A172 (cell line): ENCODE results near the gene GFOD1. TPM values are rescaled to one million over a fixed set of nuclear protein-coding genes. Genes with fewer than 3 reads are reported as not detected.
"Not testable (repeated sequence)": the region's sequence is repeated elsewhere in the genome, so short reads cannot be mapped to it uniquely, and the experiment has no call there.

Source experiments
- DNase-seq: peaks from one replicate; pipeline ENCODE4 v3.0.0-alpha.2; 2015; ENCODE audit warnings: low spot score
- total RNA-seq: library from RNA; depleted of rRNA; stranded (reverse); fragments of >200 nt; shearing (Covaris generic); gene quantifications from 2 replicates; pipeline ENCODE4 v1.2.3, GENCODE V29; 2014

GFOD1 gene
- total RNA-seq, 1 experiment from 2014 or later, result 3.3 TPM

DNA sequence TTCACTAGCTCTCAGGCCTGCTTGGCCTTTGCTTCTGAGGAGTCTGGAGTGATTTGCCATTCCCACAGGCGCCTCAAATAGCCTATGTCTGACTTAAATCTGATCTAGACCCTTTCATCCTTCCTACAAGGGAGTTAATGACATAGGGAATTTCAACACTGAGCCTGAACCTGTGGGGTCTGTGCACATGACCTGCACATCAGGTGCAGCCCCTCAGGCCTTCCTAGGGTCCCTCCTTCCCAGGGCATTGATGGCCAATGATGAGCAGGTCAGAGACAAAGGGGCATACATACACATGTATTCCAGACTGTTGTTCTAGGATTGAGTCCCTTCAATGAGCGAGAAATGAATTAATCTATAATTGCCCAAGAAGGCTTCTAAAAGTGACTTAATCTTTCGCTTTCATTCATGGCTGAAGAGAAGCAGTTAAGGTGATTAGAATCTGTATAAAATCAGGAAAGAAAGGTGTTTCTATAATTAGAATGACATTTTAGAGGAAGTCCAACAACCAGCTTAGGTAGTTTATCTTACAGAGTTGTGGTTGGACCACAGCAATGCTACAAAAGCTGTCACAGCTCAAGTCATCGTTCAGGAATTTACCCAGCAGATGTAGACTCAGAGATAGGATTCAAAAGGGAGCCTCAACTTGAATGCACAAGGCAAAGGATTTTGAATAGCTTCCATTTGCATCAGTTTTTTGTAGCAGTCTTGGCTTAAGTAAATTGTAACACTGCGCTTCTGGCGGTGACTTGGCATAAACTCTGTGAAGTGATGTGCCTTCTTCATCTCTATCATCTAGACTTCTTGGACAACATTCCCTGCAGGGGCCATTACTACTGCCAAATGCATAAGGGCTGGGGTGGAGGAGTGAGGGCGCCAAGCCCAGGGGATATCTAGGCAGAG lies 132.1 kb downstream of the GFOD1 start:
- peak; percentile 96 for DNase-seq

DNA sequence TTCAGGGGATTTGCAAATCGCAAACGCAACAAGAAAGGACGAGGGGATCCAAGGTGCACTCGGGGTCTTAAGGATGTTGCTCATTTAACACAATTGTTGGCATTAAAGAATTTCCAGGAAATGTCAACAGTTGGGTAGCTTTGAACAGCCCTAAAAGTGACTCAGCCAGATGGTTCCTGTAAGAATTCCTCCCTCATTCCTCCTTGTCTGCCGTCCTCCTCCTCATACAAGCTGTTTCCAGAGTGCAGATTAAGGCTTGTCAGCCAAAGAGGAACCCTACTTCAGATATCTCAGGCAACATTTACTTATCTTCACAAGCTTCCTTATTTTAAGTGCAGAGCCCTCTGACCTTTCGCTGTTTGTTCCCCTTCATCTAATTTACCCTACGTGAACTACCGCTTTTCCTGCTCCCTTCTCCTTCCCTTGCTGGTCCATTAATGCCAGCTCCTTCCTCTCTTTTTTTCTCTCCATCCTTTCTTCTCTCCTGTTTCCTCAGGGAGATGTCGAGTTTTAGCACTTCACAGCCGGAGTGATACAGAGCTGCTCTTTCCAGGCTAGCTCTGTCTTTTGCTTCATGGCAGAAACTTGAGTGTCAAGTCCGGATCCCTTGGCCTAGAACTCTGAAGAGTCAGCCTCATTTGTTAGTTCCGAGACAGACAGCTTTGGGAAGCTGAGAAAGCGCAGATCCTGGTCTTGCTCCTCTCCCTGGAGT lies 132.9 kb downstream of the GFOD1 start:
- peak; percentile 74 for DNase-seq

DNA sequence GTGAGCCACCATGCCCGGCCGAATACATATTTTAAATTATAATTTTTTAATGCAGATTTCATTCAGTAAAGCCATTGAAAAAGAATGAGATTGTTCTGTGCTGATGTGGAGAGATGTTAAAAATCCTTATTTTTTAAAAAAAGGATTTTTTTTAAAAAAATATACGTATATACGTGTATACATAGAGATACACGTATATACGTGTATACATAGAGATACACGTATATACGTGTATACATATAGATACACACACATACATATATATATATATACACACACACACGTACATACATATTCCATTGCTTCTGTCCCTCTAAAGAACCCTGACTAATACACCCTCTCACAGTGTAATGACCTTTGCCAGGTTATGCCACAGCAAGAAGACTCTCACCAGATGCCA lies 135.2 kb downstream of the GFOD1 start:
- no peak for DNase-seq

DNA sequence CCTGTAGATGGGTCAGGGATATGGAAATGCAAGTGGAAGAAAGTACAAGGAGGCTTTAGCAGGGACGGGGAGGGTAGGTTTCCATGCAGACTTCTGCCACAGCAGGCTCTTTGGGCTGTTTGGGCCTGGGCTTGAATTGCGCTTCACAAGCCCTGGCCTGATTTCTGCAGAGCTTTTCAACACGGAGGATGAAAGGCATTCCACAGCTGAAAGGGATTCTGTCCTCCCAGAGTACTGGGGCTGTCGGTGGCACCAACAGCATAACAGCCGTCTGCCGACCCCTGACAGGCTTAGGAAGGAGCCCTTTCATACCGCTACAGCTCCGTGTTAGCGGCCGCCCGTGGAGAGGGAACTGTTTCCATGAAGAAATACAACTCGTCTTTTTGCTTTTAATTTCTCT lies 136.1 kb downstream of the GFOD1 start:
- DNase-seq, result no peak

DNA sequence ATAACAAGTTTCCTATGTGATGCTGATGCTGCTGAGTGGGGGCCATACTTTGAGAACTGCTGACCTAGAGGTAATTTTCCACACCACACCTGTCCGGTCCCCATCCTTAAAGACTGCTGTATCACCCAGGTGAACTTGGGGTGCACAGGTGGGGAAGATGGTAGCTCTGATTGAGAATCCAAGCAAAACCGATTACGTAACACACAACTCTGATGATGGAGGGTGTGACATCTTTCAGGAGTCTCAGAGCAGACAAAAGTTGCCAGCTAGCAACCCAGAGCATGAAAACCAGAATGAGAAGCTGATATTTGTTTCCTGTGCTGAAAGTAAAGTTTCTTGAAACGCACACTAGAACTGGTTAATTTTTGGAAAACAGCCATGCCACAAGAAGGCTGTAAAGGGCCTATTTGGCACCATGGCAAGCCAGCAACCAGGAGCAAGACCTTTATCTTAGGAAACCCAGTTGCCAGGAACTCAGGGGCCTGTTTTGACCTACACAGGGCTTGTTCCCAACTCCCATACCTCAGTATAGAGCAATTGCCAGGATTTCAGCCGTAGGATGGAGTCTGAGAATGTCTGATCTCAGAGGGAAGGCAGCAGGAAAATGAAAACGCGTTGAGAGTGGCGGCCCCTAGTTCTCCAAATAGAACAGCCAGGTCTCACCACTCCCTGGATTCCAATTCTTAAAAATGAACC lies 137.4 kb downstream of the GFOD1 start:
- no peak for DNase-seq

DNA sequence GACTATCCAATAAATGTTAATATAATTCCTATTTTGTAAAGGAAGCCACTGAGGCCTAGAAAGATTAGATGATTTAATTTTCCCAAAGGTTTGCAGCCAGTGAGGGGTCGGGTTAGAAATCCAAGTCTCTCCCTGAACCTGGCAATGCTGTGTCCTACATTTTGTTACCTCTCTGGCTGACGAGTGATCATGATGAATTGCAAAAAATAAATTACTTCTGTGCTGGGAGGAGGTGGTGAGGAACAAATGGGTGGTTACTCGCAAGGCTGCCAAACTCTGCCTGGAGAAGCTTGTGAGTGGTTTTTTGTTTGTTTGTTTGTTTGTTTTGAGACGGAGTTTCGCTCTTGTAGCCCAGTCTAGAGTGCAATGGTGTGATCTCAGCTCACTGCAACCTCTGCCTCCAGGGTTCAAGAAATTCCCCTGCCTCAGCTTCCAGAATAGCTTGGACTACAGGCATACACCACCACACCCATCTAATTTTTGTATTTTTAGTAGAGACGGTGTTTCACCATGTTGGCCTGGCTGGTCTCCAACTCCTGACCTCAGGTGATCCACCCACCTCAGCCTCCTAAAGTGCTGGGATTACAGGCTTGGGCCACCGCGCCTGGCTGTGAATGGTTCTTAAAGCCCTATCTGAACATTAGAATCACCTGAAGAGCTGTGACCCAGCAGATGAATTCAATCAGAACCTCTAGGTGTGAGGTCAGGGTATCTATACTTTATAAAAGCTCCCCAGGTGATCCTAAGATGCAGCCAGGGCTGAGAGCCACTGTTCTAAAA lies 138.9 kb downstream of the GFOD1 start:
- no peak for DNase-seq

DNA sequence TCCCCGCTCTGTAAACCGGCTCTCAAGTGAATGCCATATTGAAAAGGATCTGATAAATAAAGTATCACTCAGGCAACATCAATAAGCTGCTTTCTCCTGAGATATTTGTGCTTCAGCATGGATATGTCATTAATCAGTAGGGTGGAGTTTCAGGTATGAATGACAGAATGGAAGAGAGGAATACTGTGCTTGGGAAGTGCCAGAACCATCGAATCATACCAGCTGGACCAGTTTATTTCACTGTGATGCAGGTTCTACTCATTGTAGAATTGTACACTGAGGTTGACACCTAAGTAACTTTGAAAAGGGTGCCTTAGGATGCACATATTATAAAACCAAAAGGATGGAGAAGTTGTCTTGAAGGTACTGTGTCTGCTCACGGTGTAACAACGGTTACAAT lies 141.2 kb downstream of the GFOD1 start:
- DNase-seq, result no peak

DNA sequence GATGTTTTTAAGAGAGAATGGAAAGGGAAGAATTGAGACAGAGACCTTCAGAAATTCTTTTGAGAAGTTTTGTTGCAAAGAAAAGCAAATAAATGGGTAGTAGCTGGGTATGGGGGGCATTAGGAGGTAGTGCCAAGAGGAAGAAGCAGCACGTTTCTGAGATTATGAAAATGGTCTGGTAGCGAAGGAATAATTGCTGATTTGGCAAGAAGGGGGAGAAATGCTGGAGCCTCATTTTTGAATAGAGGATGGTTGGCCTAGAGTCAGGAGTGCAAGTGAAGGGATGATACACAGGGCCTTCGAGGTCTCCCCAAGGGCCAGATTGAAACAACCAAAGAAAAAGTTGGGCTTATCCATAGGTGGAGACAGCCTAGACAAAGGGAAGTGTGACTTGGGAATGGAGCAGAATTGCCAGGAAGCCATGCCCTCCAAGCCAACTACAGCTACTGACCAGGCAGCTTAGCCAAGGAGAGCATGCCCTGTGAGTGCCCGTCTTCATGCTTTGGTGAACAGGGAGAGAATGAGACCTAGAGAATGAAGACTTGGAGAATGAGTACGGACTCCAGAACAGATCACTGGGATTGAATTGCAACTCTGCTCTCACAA lies 144.9 kb downstream of the GFOD1 start:
- no peak for DNase-seq

DNA sequence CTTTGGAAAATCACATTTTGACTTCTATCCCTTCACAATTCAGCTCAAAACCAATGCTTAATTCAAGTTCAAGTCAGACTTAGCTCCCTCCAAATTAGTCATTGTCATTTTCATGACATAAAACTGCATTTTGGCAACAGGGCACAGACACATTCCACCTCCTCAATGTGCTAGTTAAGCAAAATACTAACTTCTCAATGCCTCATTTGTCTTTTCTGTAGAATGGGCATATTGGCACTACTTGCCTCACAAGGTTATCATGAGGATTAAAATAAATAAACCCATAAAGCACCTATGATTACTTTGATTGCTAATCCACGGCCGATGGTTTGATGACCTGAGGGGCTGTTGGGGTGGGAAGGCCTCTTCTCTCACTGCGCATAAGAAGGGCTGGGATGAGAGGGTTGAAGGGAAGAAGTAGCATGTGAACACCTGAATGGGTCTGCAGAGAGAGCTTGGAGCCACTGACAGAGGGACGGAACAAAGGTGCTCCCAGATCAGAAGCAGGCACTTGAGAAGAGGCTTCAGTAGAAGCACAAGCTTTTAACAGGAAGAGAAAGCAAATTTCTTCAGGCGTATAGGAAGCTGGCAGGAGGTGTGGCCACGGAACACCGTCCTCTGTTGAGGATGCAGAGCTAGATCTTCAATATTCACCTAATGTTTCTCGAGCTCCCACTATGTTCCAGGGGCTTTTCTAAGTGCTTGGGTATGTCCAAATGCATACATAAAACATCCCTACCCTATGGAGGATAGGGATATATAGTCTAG lies 147.4 kb downstream of the GFOD1 start:
- no peak for DNase-seq

DNA sequence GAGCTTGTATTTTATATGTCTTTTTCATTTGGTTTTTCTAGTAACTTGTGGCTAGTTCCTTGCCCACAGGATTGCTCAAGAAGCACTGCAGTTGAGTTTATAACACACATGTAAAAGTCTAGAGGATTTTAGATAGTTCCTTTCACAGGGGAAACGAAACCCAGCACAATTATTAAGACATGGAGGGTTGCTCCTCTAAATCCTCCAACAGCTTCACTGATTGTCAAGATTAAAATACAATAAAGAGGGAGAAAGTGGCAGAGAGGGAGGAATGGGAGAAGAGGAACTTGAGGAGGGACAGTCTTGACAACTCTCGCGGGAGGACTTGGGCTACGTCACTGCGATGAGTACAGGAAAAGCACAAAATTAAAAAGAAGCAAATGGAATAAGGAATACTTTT lies 149.4 kb downstream of the GFOD1 start:
- no peak for DNase-seq

DNA sequence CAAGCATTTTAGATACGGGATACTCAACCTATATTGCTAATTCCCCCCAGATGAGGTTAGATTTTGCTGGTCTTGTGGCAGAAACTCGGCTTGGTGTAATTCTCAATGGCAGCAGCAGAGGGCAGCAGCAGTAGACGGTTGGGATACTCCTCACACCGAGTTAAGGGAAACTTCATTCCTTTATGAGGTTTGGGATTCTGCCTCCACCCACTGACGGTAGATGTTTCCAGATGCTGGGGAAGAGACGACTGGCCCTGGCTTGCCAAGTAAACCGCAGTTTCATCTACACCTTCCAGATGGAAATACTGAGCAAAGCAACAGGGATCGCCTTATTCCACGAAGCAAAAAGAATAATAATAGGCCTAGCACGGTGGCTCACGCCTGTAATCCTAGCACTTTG lies 150.8 kb downstream of the GFOD1 start:
- peak; percentile 70 for DNase-seq

DNA sequence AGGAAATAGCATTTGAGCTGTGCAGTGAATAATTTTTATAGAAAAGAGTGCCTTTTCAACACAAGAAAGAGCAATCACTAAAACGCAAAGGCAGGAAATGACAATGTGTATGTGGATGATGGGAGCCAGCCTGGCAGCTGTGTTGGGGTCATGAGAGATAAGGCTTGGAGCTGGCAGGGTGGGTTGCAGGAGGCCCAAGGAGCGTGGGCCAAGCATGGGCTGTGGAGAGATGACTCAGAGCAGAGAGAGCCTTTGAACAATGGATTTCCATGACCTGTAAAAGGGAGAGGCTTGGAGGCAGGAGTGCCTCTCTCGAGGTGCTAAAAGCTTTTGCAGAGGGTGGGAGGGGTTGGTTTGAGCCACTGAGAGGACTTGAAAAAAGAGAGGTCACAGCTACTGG lies 152.4 kb downstream of the GFOD1 start:
- peak; percentile 16 for DNase-seq

DNA sequence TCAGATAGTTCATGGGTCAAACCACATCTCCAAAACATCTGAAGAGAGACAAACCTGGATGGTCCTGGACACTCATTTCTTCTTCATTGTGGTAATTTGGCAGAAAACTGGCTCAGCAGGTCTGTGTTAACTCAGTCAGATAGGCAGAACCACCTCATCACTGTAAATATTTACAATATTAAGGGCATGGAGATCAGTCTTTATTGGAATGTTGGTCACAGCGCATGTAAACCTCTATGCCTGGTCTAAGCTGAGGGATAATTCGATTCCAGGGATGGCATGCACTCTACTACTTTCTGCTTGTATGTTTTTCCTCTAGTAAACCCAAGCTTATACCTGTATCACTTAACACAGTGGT lies 155.1 kb downstream of the GFOD1 start:
- no peak for DNase-seq

DNA sequence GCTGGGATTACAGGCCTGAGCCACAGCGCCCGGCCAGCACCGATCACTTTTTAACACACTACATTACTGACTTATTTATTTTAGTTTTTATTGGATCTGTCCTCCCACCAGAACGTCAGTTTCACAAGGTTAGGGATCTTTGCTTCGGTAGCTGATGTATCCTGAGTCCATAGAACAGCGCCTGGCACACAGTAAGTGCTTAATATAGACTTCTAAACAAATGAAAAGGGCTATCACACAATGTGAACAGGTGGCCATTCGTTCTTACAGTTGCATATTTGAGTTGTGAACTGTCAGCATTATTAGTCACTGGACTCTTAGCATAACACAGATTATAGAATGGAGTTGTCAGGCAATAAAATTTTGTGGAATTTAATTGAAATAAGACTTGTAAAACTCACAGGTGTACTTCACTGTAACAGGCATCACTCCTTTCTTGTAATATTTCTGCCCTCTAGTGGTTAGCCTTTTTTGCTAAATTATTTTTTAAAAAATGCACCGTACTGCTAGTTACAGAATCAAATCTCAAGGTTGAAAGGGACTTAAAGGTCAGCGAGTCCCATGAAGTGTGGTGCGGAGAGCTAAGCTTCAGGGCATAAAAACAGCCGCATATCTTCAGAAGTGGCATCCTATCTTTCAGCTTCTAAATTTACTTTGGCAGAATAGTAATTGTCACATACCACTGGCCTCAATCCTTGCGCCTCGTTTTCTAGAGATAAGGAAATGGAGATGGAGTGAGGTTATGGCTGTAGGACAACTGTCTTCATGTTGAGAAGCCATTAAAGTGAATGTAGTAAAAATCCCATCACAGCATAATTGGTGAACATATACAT lies 155.7 kb downstream of the GFOD1 start:
- peak; percentile 35 for DNase-seq

DNA sequence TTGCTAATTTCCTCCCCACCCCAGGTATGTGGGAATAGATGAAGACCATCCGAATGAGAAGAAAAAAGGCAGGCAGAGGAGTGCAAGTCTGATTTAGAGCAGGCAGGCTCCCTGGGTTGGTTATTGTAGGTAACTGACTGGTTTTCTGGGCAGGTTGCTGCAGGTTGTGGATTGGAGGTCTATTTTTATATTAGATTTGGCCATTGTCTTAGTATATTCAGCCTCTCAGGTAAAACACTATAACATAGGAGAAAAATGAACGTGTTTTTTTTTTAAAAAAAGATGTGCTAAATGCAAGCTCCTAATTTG lies 158.6 kb downstream of the GFOD1 start:
- DNase-seq, result no peak

DNA sequence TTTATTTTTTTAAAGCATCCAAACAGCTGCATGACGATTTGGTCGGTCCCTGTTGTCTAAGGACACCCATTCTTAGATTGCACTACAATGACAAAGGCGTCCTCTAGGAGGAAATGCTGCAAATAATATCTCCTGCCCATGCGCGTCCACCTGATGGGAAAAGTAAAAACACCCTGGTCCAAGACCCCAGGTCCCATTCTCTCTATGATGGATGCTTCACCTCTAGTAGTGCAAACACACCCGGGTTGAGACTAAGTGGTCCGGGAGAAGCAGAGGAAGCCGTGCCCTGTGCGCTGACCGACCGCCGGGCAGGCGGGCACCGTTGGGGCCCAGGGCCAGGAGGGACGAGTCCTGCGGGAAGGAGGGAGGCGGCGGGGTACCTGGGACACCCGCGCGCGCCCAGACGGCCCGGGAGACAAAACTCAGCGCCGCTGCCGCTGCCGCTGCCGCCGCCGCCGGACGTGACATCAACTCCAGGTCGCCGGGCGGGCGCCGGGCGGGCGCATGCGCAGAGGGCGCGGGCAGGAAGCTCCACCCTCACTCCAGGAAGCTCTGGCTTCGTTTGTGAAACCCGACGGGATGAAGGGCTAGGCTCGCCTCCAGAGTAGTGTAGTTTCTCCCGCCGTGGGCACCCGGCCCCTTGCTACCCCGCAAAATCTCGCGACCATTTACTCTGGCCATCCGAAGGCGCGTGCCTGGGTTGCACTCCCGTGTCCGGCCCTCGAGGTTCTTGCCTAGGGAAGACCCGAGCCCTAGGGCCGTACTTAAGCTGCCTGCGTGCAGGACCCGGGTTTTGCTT lies 159.1 kb downstream of the GFOD1 start, which contains the start of gene TBC1D7:
TBC1D7 (minus strand) TSS at position 462 of the 799 bp plus-strand sequence. CDS start 1,639 bp downstream, outside the sequence.
- DNase-seq, result peak; percentile 82

DNA sequence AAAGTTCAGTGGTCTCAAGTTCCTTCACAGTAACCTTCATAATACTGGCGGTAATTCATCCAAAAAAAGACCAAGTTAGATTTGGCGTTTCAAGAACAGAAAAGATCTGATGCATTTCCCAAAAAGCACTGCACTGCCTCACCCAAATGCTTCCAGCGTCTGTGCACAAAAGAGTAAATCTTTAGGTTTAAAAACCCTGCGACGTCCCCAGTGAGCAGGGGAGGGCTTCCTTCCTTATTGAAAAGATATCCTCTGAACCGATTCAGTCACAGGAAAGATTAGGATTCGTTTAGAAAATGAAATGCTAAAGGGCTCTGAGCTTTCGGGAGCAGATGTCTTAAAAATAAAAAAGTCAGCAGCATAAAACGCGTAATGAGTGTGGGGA lies 159.7 kb downstream of the GFOD1 start:
- DNase-seq, result peak; percentile 31

DNA sequence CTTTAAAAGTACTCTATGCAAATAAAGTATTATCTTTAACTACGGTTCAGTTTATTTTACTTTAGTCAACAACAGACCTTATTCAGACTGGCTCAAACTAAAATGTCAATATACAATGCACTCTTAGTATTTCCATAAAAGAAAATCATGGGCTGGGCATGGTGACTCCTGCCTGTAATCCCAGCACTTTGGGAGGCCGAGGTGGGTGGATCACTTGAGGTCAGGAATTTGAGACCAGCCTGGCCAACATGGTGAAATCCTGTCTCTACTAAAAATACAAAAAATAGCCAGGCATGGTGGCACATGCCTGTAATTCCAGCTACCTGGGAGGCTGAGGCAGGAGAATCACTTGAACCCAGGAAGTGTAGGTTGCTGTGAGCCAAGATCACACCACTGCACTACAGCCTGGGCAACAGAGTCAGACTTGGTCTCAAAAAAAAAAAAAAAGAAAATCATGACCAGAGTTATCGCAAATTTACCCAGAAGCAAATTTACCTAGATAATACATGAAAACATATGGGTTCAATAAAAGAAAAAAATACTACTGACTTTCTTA lies 161.3 kb downstream of the GFOD1 start:
- not testable (repeated sequence) for DNase-seq
